Lung (tissue), 12 donors: ENCODE measurements around the gene WNT2. TPM values are rescaled to one million over a fixed set of nuclear protein-coding genes. Genes with fewer than 3 reads are reported as not detected.
"Not testable (repeated sequence)": the region's sequence is repeated elsewhere in the genome, so short reads cannot be mapped to it uniquely, and the experiment has no call there.

Source experiments
- ATAC-seq: fragments of 200-7000 bp; cut with Tn5 transposase; one replicate; pipeline ENCODE4 v1.9.1; 2020; ENCODE audit warnings: moderate number of reproducible peaks; ENCODE audit not compliant: insufficient read depth, low FRiP score
- DNase-seq, 3 donors: peaks; one replicate each; pipeline ENCODE4 v3.0.0-alpha.2; 2013 to 2017
- H3K27ac ChIP-seq, 2 donors: one replicate each; pipeline ENCODE4 v1.5.1; 2013; ENCODE audit warnings: mild to moderate bottlenecking in 2 of 2, moderate library complexity in 2 of 2, control low read depth in 1 of 2, inconsistent platforms in 1 of 2, low read depth in 1 of 2, low read length in 1 of 2
- H3K27me3 ChIP-seq, 3 donors: one replicate each; pipeline ENCODE4 v1.5.1; 2013; ENCODE audit warnings: low read length in 2 of 3; ENCODE audit not compliant: control insufficient read depth in 3 of 3, insufficient read depth in 3 of 3
- H3K36me3 ChIP-seq, 4 donors: one replicate each; pipeline ENCODE4 v1.5.1; 2013; ENCODE audit warnings: low read length in 4 of 4, mild to moderate bottlenecking in 1 of 4, moderate library complexity in 1 of 4; ENCODE audit not compliant: control insufficient read depth in 4 of 4, insufficient read depth in 4 of 4
- H3K4me1 ChIP-seq, 5 donors: one replicate each; pipeline ENCODE4 v1.5.1; 2013; ENCODE audit warnings: low read length in 5 of 5, mild to moderate bottlenecking in 2 of 5, moderate library complexity in 1 of 5; ENCODE audit not compliant: control insufficient read depth in 5 of 5, insufficient read depth in 5 of 5
- H3K4me3 ChIP-seq: one replicate; pipeline ENCODE4 v1.5.1; 2013; ENCODE audit warnings: mild to moderate bottlenecking, control low read depth, moderate library complexity
- H3K9ac ChIP-seq, 2 donors: one replicate each; pipeline ENCODE4 v1.5.1; 2013; ENCODE audit warnings: low read length in 2 of 2, control low read depth in 1 of 2; ENCODE audit not compliant: insufficient read depth in 1 of 2
- H3K9me3 ChIP-seq, 4 donors: one replicate each; pipeline ENCODE4 v1.5.1; 2013; ENCODE audit warnings: low read length in 3 of 4, mild to moderate bottlenecking in 1 of 4, moderate library complexity in 1 of 4; ENCODE audit not compliant: control insufficient read depth in 4 of 4, insufficient read depth in 3 of 4
- CTCF ChIP-seq: IDR thresholded peaks from 2 replicates; pipeline ENCODE4 v1.5.1; 2012; ENCODE audit warnings: mild to moderate bottlenecking; ENCODE audit errors: control extremely low read depth, extremely low read depth
- WGBS, 2 donors: extraction: QIAGEN DNeasy Blood & Tissue Kit; methylation state at CpG; one replicate each; pipeline ENCODE4 v1.1.7; 2013; 5-methylcytosine and 5-hydroxymethylcytosine counted together
- polyA plus RNA-seq, 2 donors: library from polyadenylated mRNA; stranded (reverse); fragments of 200-250 nt; gene quantifications; one replicate each; pipeline ENCODE4 v1.2.1, GENCODE V29; 2013
- total RNA-seq, 2 donors: library from RNA; depleted of rRNA in 1 of 2; stranded (reverse); fragments of >200 nt in 1 of 2; gene quantifications; one replicate each; pipeline ENCODE4 v1.2.1, GENCODE V29; 2014 to 2021
- donor health status: control.
- donor health status: control.
- donor health status: Bipolar disorder and iron deficiency.
- donor health status: healthy.
- donor health status: DM: yes; HTN: yes; CAD: no.

Gene WNT2
- total and polyA plus RNA-seq, 4 donors, result 3.1 to 59.2 (median 17.1) TPM

- ATAC-seq (no peak), DNase-seq (no peak)
- TF ChIP-seq CTCF, result no peak
- Histone ChIP-seq H3K9ac (no peak overlapping the region), H3K4me3 (no peak overlapping the region), H3K36me3 (peaks cover 0 to 23% (median 10%) of the 10 kb centered on the region in 4 donors), H3K27me3 (no peaks in the 10 kb centered on the region), H3K27ac (no peak overlapping the region), H3K9me3 (no peaks in the 10 kb centered on the region), H3K4me1 (peaks cover 0 to 29% (median 0%) of the 10 kb centered on the region in 5 donors)
- WGBS, 2 donors, result 95 to 100% methylated on average over 1 of the region's 1 CpG
Measured at GRCh38 chr7:117308891-117309290, 14.0 kb downstream of the WNT2 start.

GRCh38 chr7:117302396-117302795, 20.5 kb downstream of the WNT2 start:
- Histone ChIP-seq H3K27ac (no peak overlapping the region), H3K4me3 (no peak overlapping the region), H3K9ac (no peak overlapping the region), H3K4me1 (no peaks in the 10 kb centered on the region), H3K27me3 (no peaks in the 10 kb centered on the region), H3K9me3 (no peaks in the 10 kb centered on the region), H3K36me3 (peaks cover 0 to 37% (median 12%) of the 10 kb centered on the region in 4 donors)
- DNase-seq (no peak), ATAC-seq (no peak)
- no peak for TF ChIP-seq CTCF
- WGBS, 2 donors, result 92 to 94% methylated on average over 4 of the region's 4 CpGs

- H3K9me3 ChIP-seq, H3K27ac ChIP-seq, H3K4me3 ChIP-seq, H3K9ac ChIP-seq, H3K27me3 ChIP-seq, H3K4me1 ChIP-seq, ATAC-seq, DNase-seq: not testable (repeated sequence)
- 94 to 95% methylated on average over 5 of the region's 5 CpGs for WGBS, 2 donors
- peaks cover 0 to 40% (median 10%) of the 10 kb centered on the region in 4 donors for H3K36me3 ChIP-seq
Measured at GRCh38 chr7:117300506-117300905, 22.4 kb downstream of the WNT2 start.

GRCh38 chr7:117297606-117298005, 25.3 kb downstream of the WNT2 start:
- DNase-seq, result no peak
- no peaks in the 10 kb centered on the region for H3K9me3 ChIP-seq
- no peak for ATAC-seq
- H3K4me3 ChIP-seq, result no peak overlapping the region
- 90 to 91% methylated on average over 12 of the region's 12 CpGs for WGBS, 2 donors
- H3K4me1 ChIP-seq, result no peaks in the 10 kb centered on the region
- no peaks in the 10 kb centered on the region for H3K27me3 ChIP-seq
- no peak overlapping the region for H3K9ac ChIP-seq
- H3K27ac ChIP-seq, result no peak overlapping the region
- peaks cover 0 to 23% (median 4%) of the 10 kb centered on the region in 4 donors for H3K36me3 ChIP-seq
- TF ChIP-seq CTCF, result no peak
